ENCODE measurements around the gene MAP3K14. TPM values are rescaled to one million over a fixed set of nuclear protein-coding genes. Genes with fewer than 3 reads are reported as not detected.

The MAP3K14 gene
- total RNA-seq, 2 experiments from 2014 or later = 31.6 to 31.9 TPM

DNA sequence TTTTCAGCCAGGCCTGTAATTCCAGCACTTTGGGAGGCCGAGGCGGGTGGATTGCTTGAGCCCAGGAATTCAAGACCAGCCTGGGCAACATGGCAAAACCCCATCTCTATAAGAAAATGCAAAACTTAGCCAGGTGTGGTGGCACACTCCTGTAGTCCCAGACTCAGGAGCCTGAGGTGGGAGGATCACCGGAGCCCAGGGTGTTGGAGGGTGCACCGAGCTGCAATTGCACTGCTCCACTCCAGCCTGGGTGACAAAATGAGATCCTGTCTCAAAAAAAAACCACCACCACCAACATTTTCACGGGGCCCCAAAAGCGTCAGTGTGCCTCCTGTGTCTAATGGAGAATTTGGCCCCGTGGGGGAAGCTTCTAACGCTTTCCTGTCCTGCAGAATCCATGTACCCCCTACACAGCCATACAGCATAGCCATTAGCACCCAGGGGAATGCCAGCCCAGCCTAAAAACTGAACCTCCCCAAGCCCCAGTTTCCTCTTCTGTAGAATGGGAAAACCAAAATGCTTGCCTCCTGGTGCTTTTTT, 22.2 kb upstream of the MAP3K14 start:
- Mint-ChIP-seq H3K27me3 (no peaks in the 10 kb centered on the region), H3K4me3 (no peak overlapping the region), H3K4me1 (ENCODE audit: low read depth) (no peaks in the 10 kb centered on the region), H3K36me3 (ENCODE audit: low read depth) (no peaks in the 10 kb centered on the region), H3K9me3 (no peaks in the 10 kb centered on the region), H3K27ac (no peak overlapping the region)
- ATAC-seq (no peak), DNase-seq (no peak)
- CTCF ChIA-PET = interaction anchor here (0.7 to 2.4 kb wide), 4 partner anchors 12 to 62 kb away, joined by 3 to 9 read pairs (median 3); no protein-coding TSS in a partner anchor
- POLR2A ChIA-PET = no interaction called here
- TF ChIP-seq, protein P1, sequence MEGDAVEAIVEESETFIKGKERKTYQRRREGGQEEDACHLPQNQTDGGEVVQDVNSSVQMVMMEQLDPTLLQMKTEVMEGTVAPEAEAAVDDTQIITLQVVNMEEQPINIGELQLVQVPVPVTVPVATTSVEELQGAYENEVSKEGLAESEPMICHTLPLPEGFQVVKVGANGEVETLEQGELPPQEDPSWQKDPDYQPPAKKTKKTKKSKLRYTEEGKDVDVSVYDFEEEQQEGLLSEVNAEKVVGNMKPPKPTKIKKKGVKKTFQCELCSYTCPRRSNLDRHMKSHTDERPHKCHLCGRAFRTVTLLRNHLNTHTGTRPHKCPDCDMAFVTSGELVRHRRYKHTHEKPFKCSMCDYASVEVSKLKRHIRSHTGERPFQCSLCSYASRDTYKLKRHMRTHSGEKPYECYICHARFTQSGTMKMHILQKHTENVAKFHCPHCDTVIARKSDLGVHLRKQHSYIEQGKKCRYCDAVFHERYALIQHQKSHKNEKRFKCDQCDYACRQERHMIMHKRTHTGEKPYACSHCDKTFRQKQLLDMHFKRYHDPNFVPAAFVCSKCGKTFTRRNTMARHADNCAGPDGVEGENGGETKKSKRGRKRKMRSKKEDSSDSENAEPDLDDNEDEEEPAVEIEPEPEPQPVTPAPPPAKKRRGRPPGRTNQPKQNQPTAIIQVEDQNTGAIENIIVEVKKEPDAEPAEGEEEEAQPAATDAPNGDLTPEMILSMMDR (IDR thresholded peaks at IDR 0.05) = no peak
- intact Hi-C loops (cut with micrococcal nuclease) = no loop called here

DNA sequence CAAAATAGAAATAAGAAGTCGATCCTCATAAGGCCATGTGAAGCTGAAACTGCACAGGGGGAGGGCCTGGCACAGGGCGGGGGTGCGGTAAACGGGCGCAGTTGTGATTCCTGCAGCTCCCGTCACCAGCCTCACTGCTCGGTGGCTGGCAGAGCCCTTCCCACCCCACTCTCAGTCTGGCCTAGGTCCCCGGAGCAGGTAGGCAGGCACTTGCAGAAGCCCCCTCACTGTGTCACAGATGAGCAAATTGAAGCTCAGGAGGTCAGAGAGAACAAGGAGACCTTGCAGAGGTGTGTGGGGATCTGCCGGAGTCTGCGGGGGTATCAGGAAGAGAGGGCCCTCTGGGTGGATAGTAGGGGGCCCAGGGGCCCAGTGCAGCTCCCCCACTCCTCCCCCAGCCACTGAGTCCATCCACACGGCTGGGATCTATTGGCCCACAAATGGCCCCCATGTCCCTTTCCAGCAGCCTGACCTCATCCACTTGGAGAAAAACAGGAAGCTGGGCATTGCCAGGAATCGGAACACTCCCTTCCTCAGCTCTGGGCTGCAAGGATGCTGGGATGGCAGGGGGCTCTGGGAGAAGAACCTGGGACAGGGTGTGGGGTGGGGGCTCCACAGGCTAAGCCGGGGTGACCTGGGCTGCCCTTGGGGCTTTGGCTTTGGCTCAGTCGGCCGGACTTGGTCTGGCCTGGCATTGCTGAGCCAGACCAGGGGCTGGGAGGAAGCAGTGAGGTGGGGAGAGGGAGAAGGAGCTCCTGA, 21.4 kb upstream of the MAP3K14 start:
- no peak for ATAC-seq
- ChIA-PET POLR2A (interaction anchor here (0.6 kb wide), 1 partner anchor 197 kb away, joined by 3 read pairs; no protein-coding TSS in a partner anchor), CTCF (interaction anchor here (0.7 to 2.4 kb wide), 3 partner anchors 11 to 61 kb away, joined by 3 to 9 read pairs (median 3); no protein-coding TSS in a partner anchor)
- peaks cover 7% of the 10 kb centered on the region for H3K4me1 Mint-ChIP-seq (ENCODE audit: low read depth)
- DNase-seq = no peak
- no peaks in the 10 kb centered on the region for H3K36me3 Mint-ChIP-seq (ENCODE audit: low read depth)
- intact Hi-C loops (cut with micrococcal nuclease) = no loop called here
- no peaks in the 10 kb centered on the region for H3K9me3 Mint-ChIP-seq
- H3K27me3 Mint-ChIP-seq = no peaks in the 10 kb centered on the region
- H3K4me3 Mint-ChIP-seq = no peak overlapping the region
- TF ChIP-seq, protein P1 (IDR thresholded peaks at IDR 0.05) = no peak
- H3K27ac Mint-ChIP-seq = no peak overlapping the region

DNA sequence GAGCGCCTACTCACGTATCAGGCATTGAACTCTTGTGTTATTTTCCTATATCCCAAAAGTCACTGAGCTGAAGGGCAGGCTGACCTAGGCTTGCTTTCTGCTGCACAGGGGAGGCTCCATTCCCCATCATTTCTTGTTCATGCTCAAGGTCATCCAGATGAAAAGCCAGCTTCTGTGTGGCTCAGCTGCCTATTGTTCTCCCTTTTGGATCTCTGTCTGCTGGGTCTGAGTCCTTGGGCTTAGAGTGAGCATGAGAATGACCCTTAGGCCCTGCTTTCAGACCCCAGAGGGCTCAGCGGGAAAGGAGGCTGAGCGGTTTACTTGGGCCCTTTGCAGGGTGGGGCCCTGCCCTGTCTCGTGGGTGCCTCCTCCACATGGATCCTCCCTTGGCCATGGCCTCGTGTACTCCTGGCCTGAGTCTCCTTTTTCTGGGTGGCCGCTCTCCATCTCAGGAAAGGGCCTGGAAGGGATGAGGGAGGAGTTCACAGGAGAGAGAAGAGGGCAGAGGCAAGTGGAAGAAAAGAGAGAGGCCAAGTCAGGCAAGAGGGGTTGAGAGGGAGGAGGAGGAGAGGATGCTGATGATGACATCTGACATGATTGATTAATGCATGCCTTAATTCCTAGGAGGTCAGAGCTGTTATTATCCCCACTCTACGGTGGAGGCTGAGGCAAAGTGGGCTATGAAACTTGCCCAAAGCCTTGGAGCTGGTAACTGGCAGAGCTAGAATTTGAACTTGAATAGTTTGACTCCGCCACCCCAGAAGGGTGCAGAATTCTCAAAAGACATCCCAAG, 19.8 kb upstream of the MAP3K14 start:
- CTCF ChIA-PET = no interaction called here
- no peak for DNase-seq
- ATAC-seq = no peak
- H3K36me3 Mint-ChIP-seq (ENCODE audit: low read depth) = no peaks in the 10 kb centered on the region
- POLR2A ChIA-PET = no interaction called here
- no peak overlapping the region for H3K27ac Mint-ChIP-seq
- H3K27me3 Mint-ChIP-seq = no peaks in the 10 kb centered on the region
- TF ChIP-seq, protein P1 (IDR thresholded peaks at IDR 0.05) = no peak
- H3K9me3 Mint-ChIP-seq = no peaks in the 10 kb centered on the region
- intact Hi-C loops (cut with micrococcal nuclease) = no loop called here
- no peak overlapping the region for H3K4me3 Mint-ChIP-seq
- H3K4me1 Mint-ChIP-seq (ENCODE audit: low read depth) = peaks cover 15% of the 10 kb centered on the region

DNA sequence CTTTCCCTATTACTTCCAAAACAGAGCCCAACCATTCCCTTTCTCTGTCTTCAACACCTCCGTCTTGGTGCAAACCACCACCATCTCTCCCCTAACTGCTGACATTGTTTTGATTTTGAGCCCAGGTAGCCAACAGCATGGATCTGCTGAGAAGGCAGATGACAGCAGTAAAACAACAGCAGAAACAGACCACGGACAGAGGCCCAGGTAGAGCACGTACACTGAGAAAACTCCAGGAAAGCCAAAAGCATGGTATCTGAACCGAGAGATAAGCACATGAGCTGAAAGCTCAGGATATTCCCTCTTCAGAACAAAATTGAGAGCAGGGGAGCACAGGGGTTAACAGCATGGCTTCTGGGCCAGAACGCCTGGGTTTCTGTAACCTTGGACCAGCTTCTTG, 18.9 kb upstream of the MAP3K14 start:
- peaks cover 15% of the 10 kb centered on the region for H3K4me1 Mint-ChIP-seq (ENCODE audit: low read depth)
- no peaks in the 10 kb centered on the region for H3K9me3 Mint-ChIP-seq
- no peaks in the 10 kb centered on the region for H3K36me3 Mint-ChIP-seq (ENCODE audit: low read depth)
- H3K27me3 Mint-ChIP-seq = no peaks in the 10 kb centered on the region
- POLR2A ChIA-PET = no interaction called here
- no peak overlapping the region for H3K4me3 Mint-ChIP-seq
- no peak overlapping the region for H3K27ac Mint-ChIP-seq
- no peak for ATAC-seq
- no peak for DNase-seq
- CTCF ChIA-PET = interaction anchor here (0.6 to 1.4 kb wide), 2 partner anchors 10 to 138 kb away, joined by 3 read pairs; no protein-coding TSS in a partner anchor
- intact Hi-C loops (cut with micrococcal nuclease) = no loop called here
- TF ChIP-seq, protein P1 (IDR thresholded peaks at IDR 0.05) = no peak
